MCF 10A (cell line): Measurements from ENCODE around the gene LRP1B. TPM values are rescaled to one million over a fixed set of nuclear protein-coding genes. Genes with fewer than 3 reads are reported as not detected.

ENCODE experiments used
- BruUV-seq: library from RNA; stranded (reverse); fragments of 400-500 nt; replicated peaks from 2 replicates; lab custom pipeline; 2021; lab: Mats Ljungman, UMichigan
- CTCF ChIA-PET: fragments of 300-600 bp; sonication (Branson Sonifier 250); formaldehyde crosslinking; extraction: SDS; loops from one replicate; lab custom pipeline; 2021; ENCODE audit warnings: antibody characterized with exemption, inconsistent platforms; lab: Yijun Ruan, JAX
- POLR2A ChIA-PET: fragments of 300-600, 350-650 bp; sonication (Branson Sonifier 250); formaldehyde crosslinking; extraction: SDS; loops from one replicate; lab custom pipeline; 2020; ENCODE audit warnings: antibody characterized with exemption, inconsistent platforms; lab: Yijun Ruan, JAX
- DNase-seq: peaks from one replicate; pipeline ENCODE4 v3.0.0-alpha.2; 2018; ENCODE audit not compliant: unreplicated experiment
- H3K27ac Mint-ChIP-seq: one replicate; pipeline ENCODE4 v1.8.0; 2022; ENCODE audit warnings: mild to moderate bottlenecking, low read depth, mixed read lengths; ENCODE audit not compliant: unreplicated experiment
- H3K27me3 Mint-ChIP-seq: one replicate; pipeline ENCODE4 v1.8.0; 2022; ENCODE audit warnings: mixed read lengths; ENCODE audit not compliant: insufficient read depth, unreplicated experiment
- H3K36me3 Mint-ChIP-seq: one replicate; pipeline ENCODE4 v1.8.0; 2022; ENCODE audit warnings: mild to moderate bottlenecking, moderate library complexity, mixed read lengths; ENCODE audit not compliant: insufficient read depth, unreplicated experiment
- H3K4me1 Mint-ChIP-seq: one replicate; pipeline ENCODE4 v1.8.0; 2022; ENCODE audit warnings: mixed read lengths; ENCODE audit not compliant: insufficient read depth, unreplicated experiment
- H3K4me3 Mint-ChIP-seq: one replicate; pipeline ENCODE4 v1.8.0; 2022; ENCODE audit warnings: mild to moderate bottlenecking, moderate library complexity, mixed read lengths; ENCODE audit not compliant: unreplicated experiment
- H3K9me3 Mint-ChIP-seq: one replicate; pipeline ENCODE4 v1.8.0; 2022; ENCODE audit warnings: mixed read lengths; ENCODE audit not compliant: unreplicated experiment
- intact Hi-C: fragments of 100-400 bp; cut with micrococcal nuclease; formaldehyde crosslinking; loops from 2 replicates; pipeline ENCODE4 v1.14.1; 2022
- total RNA-seq: library from RNA; stranded (reverse); gene quantifications from 2 replicates; pipeline ENCODE4 v1.2.3, GENCODE V29; 2022
- TF ChIP-seq, protein P1 (sequence below): fragments of 200-600 bp; IDR thresholded peaks from one replicate; pipeline ENCODE4 v1.8.0; 2022; ENCODE audit warnings: antibody characterized with exemption, mild to moderate bottlenecking; ENCODE audit not compliant: unreplicated experiment

The LRP1B gene
- total RNA-seq, 1 experiment from 2014 or later, result not detected

- BruUV-seq, result no TSS peak
- Mint-ChIP-seq H3K9me3 (peaks cover 23% of the 10 kb centered on the region), H3K4me3 (no peak overlapping the region), H3K27ac (no peak overlapping the region), H3K27me3 (peaks cover 22% of the 10 kb centered on the region), H3K4me1 (no peaks in the 10 kb centered on the region), H3K36me3 (no peaks in the 10 kb centered on the region)
- CTCF ChIA-PET, result interaction anchor here (0.7 kb wide), 1 partner anchor 20 kb away, joined by 3 read pairs; no protein-coding TSS in a partner anchor
- POLR2A ChIA-PET, result no interaction called here
- intact Hi-C loops, result no loop called here
- no peak for DNase-seq
- TF ChIP-seq, protein P1, sequence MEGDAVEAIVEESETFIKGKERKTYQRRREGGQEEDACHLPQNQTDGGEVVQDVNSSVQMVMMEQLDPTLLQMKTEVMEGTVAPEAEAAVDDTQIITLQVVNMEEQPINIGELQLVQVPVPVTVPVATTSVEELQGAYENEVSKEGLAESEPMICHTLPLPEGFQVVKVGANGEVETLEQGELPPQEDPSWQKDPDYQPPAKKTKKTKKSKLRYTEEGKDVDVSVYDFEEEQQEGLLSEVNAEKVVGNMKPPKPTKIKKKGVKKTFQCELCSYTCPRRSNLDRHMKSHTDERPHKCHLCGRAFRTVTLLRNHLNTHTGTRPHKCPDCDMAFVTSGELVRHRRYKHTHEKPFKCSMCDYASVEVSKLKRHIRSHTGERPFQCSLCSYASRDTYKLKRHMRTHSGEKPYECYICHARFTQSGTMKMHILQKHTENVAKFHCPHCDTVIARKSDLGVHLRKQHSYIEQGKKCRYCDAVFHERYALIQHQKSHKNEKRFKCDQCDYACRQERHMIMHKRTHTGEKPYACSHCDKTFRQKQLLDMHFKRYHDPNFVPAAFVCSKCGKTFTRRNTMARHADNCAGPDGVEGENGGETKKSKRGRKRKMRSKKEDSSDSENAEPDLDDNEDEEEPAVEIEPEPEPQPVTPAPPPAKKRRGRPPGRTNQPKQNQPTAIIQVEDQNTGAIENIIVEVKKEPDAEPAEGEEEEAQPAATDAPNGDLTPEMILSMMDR, result no peak
These were observed 320.7 kb downstream of the LRP1B start for GRCh38 chr2:141810148-141810547.

- TF ChIP-seq, protein P1, result no peak
- no peaks in the 10 kb centered on the region for H3K36me3 Mint-ChIP-seq
These were observed 324.7 kb downstream of the LRP1B start for GRCh38 chr2:141806090-141806489.

DNA sequence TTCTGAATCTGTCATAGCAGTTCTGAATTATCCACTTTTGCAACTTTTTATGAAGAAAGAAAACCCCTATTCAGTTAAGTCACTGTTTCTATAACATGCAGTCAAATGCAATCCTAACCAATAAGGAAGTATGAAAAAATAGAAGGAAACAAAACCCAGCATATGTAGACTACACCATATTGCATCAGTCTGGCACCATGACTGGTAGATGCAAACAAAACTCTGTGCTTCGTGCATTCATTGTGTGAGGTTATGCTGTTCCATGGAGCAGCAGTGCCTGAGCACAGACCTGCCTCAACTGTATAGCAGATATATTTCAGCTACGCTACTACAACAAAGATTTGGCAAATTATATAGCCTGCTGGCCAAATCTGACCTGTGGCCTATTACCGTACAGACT is 325.5 kb downstream of the LRP1B start:
- Mint-ChIP-seq H3K27ac (no peak overlapping the region), H3K4me3 (no peak overlapping the region), H3K27me3 (peaks cover 49% of the 10 kb centered on the region), H3K9me3 (no peaks in the 10 kb centered on the region), H3K36me3 (no peaks in the 10 kb centered on the region), H3K4me1 (no peaks in the 10 kb centered on the region)
- intact Hi-C loops, result no loop called here
- CTCF ChIA-PET, result no interaction called here
- POLR2A ChIA-PET, result no interaction called here
- TF ChIP-seq, protein P1, result no peak
- BruUV-seq, result no TSS peak
- DNase-seq, result no peak

More at GRCh38 chr2:141806090-141806489, 324.7 kb downstream of the LRP1B start:
- Mint-ChIP-seq H3K9me3 (no peaks in the 10 kb centered on the region), H3K4me3 (no peak overlapping the region), H3K27ac (no peak overlapping the region), H3K27me3 (peaks cover 51% of the 10 kb centered on the region), H3K4me1 (no peaks in the 10 kb centered on the region)
- CTCF ChIA-PET, result no interaction called here
- BruUV-seq, result no TSS peak
- POLR2A ChIA-PET, result interaction anchor here (0.5 kb wide), 1 partner anchor 1954 kb away, joined by 3 read pairs; no protein-coding TSS in a partner anchor
- no peak for DNase-seq
- intact Hi-C loops, result no loop called here

DNA sequence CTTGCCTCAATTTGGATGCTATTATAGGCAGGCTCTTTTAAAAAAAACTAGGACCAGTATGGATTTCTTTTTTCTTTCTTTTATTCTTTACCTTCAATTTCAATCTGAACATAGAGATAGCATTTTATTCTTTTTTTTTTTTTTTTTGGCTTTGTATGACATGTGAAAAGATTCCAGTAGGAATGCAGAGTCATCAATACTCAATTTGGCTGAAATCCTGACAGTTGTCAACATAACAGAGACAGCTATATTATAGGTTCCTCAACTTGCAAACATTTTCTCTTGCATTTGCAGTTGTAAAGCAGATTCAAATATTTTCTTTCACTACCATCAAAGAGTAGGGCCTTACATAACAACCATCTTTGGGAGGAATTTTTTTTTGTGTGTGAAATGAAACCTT is 334.4 kb downstream of the LRP1B start:
- no TSS peak for BruUV-seq
- CTCF ChIA-PET, result no interaction called here
- POLR2A ChIA-PET, result no interaction called here
- TF ChIP-seq, protein P1, result no peak
- H3K4me3 Mint-ChIP-seq, result no peak overlapping the region
- DNase-seq, result no peak
- H3K27me3 Mint-ChIP-seq, result peaks cover 15% of the 10 kb centered on the region
- no peaks in the 10 kb centered on the region for H3K4me1 Mint-ChIP-seq
- H3K27ac Mint-ChIP-seq, result no peak overlapping the region
- H3K9me3 Mint-ChIP-seq, result no peaks in the 10 kb centered on the region
- H3K36me3 Mint-ChIP-seq, result no peaks in the 10 kb centered on the region
- intact Hi-C loops, result no loop called here
